Renal cortex interstitium (tissue), 11 donors: ENCODE measurements around the gene SAP25. TPM values are rescaled to one million over a fixed set of nuclear protein-coding genes. Genes with fewer than 3 reads are reported as not detected.

Experiments
- DNase-seq, 11 donors: peaks; one replicate each; pipeline ENCODE4 v3.0.0-alpha.2; 2013; ENCODE audit warnings: low read depth in 9 of 11, low spot score in 4 of 11; ENCODE audit errors: extremely low read depth in 1 of 11
- polyA plus RNA-seq, 3 donors: library from polyadenylated mRNA; unstranded; fragments of 120-200 nt; gene quantifications; one replicate each; pipeline ENCODE4 v1.2.1, GENCODE V29; 2013; ENCODE audit not compliant: insufficient read length in 3 of 3

Gene SAP25
- polyA plus RNA-seq, 3 donors = 4.6 to 9.9 (median 7.5) TPM

GRCh38 chr7:100600730-100601038, 27.0 kb upstream of the SAP25 start:
- no peak for DNase-seq

- DNase-seq = no peak
Observed at GRCh38 chr7:100599911-100600729, 26.4 kb upstream of the SAP25 start.

- DNase-seq = no peak
Observed at GRCh38 chr7:100598425-100598824, 24.7 kb upstream of the SAP25 start.

GRCh38 chr7:100595188-100595587, 21.5 kb upstream of the SAP25 start:
- no peak for DNase-seq

- DNase-seq = no peak
Observed at GRCh38 chr7:100591596-100591995, 17.9 kb upstream of the SAP25 start.

- no peak for DNase-seq
Observed at GRCh38 chr7:100590077-100590737, 16.5 kb upstream of the SAP25 start.

GRCh38 chr7:100589341-100589947, 15.7 kb upstream of the SAP25 start:
- no peak for DNase-seq

- no peak for DNase-seq
Observed at GRCh38 chr7:100588438-100588837, 14.7 kb upstream of the SAP25 start.

- DNase-seq = peak; percentile 99 to 100 (median 100)
Observed at GRCh38 chr7:100586266-100587025, 12.7 kb upstream of the SAP25 start, which contains the start of gene FBXO24. Gene FBXO24 (plus strand): TSS chr7:100586328. CDS start chr7:100586626, 298 bp downstream.

GRCh38 chr7:100585511-100586265, 12.0 kb upstream of the SAP25 start, which contains the start of gene LRCH4:
Gene LRCH4 (minus strand): TSS chr7:100586129. CDS start chr7:100586100, 29 bp downstream.
- DNase-seq = no peak

GRCh38 chr7:100584683-100585510, 11.2 kb upstream of the SAP25 start:
- no peak for DNase-seq

GRCh38 chr7:100584054-100584682, 10.5 kb upstream of the SAP25 start:
- no peak for DNase-seq

GRCh38 chr7:100583132-100584053, 9.7 kb upstream of the SAP25 start:
- DNase-seq = no peak

GRCh38 chr7:100582650-100583049, 8.9 kb upstream of the SAP25 start:
- DNase-seq = no peak

GRCh38 chr7:100582041-100582579, 8.4 kb upstream of the SAP25 start:
- DNase-seq = no peak
